Left renal cortex interstitium (tissue), 4 donors: ENCODE results near the gene ASIC2. TPM values are rescaled to one million over a fixed set of nuclear protein-coding genes. Genes with fewer than 3 reads are reported as not detected.
A peak's percentile ranks its signal among the peaks of the same experiment; 100 is the strongest.

Experiments
- DNase-seq, 4 donors: peaks; one replicate each; pipeline ENCODE4 v3.0.0-alpha.2; 2013; ENCODE audit warnings: low read depth in 4 of 4, low spot score in 2 of 4, missing footprints in 1 of 4
- polyA plus RNA-seq, 4 donors: library from polyadenylated mRNA; unstranded; fragments of 120-200 nt; gene quantifications; one replicate each; pipeline ENCODE4 v1.2.1, GENCODE V29; 2013; ENCODE audit not compliant: insufficient read length in 4 of 4

Gene ASIC2
- polyA plus RNA-seq, 4 donors = 3.4 to 5.1 (median 3.9) TPM

DNA sequence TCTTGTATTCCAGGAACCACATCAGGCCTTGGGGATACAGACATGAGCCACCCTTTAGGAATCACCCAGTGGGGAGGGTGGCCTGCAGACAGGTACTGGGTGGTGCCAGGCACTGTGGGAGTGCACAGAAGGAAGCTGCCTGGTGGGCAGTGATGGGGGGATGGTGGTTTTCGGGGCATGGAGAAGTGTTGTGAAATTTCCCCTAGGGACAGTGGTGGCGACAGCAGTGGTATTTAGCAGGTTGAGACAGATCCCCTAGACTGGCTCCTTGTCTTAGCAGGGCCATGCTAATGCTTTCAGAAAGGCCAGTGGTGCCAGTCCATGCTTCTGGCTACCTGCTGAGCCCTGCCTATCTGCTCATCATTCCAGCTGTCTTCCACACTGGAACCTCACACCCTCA is 171.8 kb downstream of the ASIC2 start:
- no peak for DNase-seq

DNA sequence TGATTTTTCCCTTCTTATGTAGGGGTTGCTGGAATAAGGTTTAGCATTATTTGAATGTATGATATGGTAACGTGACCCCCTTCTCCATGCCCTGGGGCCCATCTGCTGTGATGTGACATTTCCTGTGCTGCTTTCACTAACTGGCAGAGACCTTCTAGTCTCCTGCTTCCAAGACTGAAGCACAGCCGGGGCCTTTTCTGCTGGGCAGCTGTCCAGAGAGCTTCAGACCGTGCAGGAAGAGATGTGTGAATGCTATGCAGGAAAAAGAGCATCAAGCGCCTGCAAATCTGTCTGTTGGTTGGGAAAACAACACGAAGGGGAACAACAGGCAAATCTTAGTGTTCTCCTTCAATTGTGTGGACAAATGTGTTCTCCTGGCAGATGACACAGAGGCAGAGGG is 173.0 kb downstream of the ASIC2 start:
- no peak for DNase-seq

DNA sequence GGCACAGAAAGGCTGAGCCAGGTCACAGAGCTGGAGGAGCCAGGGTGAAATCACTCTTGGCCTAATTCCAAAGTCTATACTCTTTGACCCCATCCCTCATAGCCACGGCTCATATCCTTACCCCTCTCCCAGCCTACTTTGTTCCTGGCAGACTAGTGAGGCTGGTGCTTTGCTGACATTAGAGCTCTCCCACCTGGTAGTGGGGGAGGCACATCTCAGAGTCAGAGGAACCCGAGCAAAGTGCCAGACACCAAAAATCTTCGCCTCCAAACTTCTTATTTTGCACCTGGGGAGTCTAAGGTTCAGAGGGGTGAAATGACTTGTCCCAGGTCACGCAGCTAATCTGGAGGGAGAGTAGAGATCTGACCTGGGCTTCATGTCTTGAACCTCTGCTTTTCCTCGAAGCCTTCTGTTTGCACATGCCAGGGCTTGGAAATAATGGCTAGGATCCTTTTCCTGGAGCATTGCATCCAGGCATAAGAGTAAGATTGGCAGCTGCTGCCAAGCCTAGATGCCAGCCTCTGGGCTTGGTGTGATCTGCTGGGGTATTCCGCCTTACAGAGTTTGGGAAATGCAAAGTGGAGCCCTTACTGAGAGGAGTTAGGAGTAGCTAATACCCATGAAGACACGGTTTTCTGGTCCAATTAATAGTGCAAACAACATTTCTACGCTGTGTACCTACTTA is 174.6 kb downstream of the ASIC2 start:
- DNase-seq = no peak

DNA sequence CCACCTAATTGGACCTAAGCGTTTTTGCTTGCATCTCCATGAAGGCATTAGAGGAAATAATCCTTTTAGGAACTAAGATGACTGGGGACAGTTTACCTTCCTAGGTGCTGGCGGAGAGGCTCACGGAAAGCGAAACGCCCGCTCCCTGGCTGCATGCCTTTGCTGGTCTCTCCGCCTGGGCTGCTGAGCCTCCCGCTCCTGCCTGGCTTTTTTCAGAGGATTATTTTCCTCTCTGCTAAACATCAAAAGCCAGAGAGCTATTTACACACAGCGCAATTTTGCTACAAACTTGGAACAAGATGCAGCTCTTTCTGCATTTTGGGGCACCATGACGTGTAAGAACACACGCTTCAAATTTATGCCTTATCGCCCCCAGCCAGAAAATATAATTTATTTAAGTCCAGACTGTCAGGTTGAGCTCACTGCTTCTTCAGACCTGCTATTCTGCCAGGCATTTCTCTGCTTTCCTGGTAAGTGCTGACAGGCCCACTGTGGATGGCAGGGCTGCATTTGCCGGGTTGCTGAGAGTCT is 177.0 kb downstream of the ASIC2 start:
- no peak for DNase-seq

DNA sequence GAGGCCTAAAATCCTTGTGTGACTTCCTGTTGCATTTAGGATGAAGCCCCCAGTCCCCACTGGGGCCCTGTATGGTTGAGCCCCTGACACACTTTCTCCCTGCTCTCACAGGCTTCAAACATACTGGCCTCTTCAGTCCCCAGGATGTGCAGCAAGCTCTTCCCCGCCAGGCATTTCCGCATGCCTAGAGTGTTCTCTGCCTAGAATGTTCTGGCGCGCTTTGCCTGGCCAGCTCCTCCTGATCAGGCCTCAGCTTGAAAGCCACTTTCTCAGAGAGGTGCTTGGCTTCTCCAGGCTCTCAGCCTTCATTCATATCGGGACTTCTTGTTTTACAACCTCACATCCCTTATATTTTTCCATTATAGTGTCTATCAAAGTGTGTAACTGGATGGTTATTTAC is 177.7 kb downstream of the ASIC2 start:
- no peak for DNase-seq

DNA sequence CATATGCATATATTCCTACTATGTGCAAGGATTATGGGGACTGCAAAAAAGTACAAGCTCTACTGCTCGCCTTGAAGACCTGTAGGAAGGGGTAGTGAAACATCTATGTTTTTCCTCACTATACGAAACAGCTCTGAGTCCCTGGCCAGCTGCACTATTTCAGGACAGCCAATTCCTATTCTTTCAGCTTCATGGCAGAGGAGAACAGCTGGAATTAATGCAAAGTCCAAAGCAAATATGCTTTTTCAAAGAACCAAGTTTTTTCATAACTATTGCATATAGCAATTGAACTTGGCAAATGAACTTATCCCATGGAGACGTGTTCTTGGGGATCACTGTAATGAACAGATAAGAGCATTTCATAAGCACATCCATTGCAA is 179.1 kb downstream of the ASIC2 start:
- peak in 2 of 4 donors; percentile 11 to 29 for DNase-seq

DNA sequence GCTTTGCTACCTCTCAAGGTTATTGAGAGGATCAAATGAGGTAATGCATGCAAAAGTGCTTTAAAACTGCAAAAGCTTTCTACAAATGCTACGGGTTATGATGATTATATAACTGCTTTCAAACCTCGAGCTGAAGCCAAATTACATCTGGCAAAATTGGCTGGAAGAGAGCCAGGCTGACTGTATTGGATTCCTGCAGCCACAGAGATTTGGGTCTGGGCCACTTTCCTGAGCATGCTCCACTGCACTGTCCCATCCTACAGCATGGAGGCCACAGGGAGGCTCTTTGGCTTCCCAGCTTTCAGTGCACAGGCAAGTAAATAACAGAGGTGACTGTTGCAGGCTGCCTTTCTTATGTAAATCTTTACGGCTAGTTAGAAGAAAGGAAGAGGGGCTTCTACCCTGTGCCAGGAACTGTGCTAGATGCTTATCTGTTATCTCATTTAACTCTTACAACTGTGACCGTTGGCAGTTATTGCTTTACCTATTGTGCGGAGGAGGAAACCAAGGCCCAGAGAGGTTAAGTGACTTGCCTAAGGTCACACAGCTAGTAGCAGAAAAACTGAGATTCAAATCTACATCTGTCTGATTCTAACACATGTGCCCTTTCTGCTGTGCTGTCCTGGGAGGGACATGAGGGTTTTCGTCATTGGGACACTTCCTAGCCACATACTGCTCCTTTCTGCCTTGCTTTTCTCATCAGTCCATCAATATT is 179.7 kb downstream of the ASIC2 start:
- no peak for DNase-seq

DNA sequence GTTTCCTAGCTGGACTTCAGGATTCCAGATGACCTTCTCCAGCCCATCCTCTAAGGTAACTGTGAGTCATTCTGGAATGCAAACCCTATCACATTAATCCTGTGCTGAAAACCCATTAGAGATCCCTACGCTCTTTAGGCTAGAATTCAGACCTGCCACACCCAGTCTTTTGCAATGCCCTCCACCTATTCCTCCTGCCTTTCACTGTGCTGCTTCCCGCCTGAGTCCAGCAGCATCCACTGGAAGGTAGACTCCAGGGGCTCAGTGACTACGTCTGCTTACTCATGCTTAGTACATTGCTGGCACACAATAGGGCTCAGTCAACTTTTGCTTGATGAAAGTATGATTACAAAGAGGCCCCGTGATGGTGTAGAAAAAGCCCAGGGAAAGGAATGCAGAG is 180.3 kb downstream of the ASIC2 start:
- no peak for DNase-seq

DNA sequence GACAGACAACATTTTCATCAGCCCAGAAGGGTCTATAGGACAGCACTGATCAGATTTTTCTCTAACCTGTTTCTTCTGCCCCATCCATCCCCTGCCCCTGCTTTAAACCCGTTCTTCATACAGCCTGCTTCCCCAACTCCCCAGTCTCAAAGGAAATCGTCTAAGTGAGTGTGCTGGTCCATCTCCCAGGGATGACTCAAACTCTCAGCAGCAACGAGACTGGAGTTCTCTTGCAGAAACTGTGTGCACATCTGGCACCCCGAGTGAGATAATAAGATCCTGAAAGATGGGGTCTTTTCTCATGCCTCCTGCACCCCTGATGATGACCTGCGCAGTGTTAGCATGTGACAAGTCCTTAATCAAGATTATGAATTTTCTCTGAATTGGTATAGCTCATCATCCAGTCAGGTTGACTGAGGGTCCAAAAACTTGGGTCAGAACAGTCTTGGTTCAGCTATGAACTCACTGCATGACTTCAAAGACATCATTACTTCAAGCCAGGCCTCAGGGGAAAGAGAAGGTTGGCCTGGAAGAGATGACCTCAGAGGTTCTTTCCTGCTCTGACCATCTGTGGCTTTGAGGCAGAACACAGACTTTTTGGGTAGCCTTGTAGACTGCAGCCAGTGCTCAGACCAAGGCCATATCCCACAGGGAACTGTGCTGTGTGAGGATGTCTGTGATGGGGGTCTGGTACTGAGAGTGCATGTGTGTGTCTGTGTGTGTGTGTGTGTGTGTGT is 183.6 kb downstream of the ASIC2 start:
- DNase-seq = no peak

DNA sequence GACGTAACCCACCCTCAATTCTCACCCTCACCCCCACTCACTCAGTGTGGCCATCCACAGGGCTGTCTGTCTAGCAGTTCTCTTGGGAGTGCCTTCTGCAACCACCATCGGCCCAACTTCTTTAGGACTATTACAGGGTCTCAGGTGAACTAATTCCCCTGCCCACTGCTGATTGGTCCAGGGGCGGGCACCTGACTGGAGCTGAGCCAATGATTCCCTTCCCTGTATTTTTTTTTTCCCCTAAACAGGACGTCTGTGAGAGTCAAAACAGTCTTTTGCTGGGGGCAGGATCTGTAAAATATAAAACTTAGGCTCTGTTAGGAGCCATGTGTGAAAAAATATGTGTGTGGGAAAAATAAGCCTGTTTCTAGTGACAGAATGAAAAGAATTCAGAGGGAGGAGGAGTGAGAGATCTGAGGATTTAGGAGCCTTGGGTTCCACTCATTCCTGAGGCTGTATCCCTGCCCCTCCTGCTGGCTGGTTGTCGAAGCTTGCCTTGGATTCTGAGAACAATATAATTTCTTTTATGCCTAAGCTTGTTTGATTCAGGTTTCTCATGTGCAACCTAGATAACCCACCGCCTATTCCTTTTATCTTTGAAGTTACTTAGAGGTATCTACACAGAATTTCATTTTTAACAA is 186.4 kb downstream of the ASIC2 start:
- no peak for DNase-seq

DNA sequence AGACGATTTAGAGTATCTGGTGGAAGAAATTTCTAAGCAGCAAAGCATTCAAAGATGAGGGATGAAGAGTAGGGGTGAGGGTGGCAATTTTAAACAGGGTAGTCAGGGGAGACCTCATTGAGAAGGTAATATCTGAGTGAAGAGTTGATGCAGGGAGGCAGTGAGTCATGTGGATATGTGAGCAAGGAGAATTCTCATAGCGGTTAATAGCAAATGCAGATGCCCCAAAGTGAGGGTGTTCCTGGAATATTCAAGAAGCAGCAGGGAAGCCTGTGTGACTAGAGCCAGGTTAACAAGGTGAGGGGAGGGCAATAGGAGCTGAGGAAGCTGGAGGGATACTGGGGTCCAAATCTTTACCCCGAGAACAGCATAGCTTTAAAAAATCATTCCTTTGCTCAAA is 187.2 kb downstream of the ASIC2 start:
- no peak for DNase-seq

DNA sequence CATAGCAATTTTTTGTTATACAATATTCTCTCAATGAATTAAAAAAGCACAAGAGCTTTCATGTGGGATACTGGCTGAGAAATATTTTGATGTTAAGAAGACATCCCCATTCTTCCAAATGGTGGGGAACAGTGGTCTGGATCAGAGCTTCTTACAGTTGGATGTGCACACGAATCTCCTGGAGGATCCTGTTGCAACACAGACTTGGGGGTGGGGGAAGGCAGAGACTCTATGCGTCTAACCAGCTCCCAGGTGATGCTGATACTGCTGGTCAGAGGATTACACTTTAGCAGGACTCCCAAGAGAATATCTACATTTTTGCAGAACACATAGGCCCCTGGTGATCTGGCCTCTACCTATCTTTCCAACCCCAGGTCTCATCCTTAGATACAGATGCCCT is 193.2 kb downstream of the ASIC2 start:
- DNase-seq = no peak

DNA sequence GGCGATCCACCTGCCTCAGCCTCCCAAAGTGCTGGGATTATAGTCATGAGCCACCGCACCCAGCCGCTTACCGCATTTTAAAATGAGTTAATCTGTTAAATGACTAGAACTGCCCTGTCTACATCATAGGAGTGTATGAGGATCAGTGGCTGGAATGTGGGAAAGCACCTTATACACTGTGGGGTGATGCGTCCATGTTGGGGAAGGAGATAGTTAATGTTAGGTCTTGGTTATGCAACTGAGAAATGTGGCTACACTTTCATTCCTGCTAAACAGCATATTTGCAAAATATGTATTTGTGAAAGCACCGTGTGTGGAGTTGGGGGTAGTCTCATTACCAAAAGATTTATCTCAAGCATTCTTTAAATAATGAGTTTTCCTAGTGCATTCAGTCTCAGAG is 193.8 kb downstream of the ASIC2 start:
- DNase-seq = no peak

DNA sequence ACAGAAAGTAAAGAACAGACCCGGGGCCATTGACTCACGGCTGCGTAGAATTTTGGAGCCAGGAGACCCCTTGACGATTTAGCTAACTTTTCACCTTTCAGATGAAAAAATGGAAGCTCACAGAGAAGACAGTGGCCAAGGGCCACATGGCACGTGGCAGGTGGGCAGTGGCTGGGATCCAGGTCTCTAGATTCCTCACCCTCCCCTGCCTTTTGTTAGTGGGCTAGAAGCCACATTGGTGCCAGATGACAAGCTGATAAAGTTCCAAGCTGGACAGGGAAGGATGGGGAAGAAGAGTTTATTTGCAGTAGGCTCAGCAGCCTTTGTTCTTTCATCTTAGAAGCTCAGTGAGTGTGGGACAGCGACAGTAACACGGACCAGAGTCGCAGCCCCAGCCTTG is 195.7 kb downstream of the ASIC2 start:
- DNase-seq = no peak

DNA sequence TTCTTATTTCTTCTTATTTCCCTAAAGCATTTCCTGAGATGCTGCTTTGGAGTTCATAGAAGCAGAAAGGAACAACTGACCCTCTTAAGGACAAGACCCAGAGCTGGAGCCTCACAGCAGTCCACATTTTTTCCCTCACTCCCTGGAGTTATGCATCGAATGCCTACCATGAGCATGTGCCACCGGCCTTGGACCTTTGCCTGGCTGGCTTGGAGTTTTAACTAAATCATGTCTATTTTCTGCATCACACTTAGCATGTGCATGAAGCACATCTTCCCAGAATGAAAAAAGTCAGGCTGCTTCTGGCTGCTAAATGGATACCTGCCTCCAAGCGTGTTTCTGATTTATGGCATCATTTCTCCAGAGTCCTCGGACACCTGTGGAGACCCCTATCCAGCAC is 196.9 kb downstream of the ASIC2 start:
- DNase-seq = no peak

DNA sequence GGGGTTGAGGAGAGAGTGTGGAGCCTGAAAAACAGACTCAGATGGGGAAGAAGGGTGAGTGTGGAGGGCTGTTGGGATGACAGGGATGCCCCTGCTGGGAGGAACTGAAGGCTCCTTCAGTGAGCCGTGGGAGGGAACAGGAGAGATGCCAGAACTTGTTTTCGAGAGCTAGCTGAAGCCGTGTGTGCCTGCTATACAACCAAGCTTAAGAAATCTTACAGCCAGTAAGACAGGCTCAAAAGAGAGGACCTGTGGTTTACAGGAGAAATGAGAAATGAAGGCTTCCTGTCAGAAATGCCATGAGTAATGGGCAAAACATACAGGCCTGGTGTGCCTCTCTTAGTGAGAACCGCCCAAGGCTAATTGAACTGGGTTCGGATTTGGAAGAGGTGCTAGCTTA is 201.8 kb downstream of the ASIC2 start:
- no peak for DNase-seq

DNA sequence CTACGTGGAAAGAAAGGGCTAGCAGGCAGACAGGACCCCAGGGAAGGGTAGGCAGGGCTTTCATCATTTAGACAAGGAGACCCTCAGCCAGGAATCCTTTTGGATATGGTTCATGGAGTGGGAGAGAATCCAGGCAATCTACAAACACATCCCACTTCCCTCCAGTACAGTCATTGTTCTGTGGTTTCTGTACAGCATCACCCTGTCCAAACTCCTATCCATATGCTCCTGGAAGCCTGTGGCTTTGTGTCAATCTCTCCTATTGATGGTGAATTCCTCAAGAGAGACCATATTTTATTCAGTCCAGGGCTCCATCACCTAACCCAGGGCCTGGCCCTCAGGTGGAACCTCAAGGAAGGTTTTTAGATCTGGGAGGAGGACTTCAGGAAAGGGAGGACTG is 202.3 kb downstream of the ASIC2 start:
- DNase-seq = no peak

DNA sequence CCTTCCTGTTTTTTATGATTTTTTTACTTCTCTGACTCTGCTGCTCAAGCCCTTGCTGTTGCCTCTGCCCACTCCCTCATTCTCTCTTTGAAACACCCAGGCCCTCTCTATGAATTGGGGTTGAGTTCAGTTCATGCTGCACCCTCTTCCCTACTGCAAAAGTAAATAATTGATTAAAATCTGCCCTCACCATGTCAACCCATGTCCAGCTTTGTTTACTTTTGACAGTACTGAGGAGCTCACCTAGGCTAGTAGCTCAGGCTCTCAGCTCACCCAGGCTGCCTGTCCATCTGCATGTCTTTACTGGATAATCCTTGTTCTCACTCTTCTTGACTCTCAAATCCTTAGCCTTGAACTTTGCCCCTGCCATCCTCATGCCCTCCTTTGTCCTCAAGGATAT is 206.2 kb downstream of the ASIC2 start:
- DNase-seq = no peak

DNA sequence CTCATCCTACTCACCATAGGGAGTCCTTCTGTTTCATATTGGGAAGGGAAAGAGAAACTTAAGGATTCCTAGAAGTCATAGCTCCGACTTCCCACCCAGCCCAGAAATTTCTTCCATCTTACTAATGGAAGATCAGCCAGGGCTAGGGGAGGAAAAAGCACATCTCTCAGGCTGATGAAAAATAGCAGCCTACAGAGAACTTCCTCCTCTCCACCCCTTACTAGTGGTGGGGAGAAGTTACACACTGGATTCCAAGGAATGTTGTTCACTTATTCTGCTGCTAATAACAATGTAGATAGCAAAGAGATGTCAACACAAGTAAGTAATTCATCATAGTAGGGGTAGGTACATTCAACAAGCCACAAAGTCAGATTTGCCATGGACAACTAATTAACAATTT is 207.1 kb downstream of the ASIC2 start:
- no peak for DNase-seq

DNA sequence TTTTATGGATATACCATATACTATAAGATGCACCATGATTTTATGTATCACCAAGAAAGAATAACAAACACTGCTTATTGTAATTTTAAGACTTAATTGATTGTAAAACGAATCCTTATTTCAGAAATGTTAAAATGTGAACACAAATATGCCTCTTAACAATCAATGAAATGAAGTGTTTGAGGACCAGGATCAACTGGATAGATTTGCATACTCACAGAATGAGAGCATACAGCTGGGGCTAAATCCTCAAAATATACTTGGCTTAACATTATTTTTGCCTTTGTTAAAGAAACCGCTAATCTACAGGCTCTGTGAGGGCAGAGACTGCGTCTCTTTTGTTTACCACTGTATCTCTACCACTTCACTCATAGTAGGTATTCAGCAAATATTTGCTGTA is 207.8 kb downstream of the ASIC2 start:
- DNase-seq = no peak

DNA sequence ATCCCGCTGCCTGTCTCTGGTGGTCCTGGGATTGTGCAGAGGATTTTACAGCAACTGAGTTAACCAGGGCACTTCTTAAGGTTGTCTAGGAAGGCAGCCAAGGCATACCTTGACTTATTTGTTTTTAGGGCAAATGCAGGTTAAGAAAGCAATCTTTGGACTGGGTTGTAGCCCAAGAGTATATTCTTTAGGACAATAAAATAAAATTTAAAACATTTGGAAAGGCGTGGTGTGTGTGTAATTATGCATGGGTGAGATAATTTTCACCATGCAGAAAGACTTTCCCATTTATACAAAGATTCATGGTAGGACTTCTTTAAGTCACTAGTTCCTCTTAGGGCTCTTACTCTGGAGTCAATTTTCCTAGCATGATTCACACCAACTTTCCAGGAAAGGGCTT is 208.3 kb downstream of the ASIC2 start:
- DNase-seq = no peak
